Ectodermal cell (in vitro differentiated cells): ENCODE measurements around the gene SRSF2.
"Not testable (repeated sequence)": the region's sequence is repeated elsewhere in the genome, so short reads cannot be mapped to it uniquely, and the experiment has no call there.

ENCODE experiments used
- H3K27ac ChIP-seq: 2 replicates; pipeline ENCODE4 v1.7.0; 2013; ENCODE audit warnings: mild to moderate bottlenecking, low read depth, low read length; ENCODE audit not compliant: insufficient read depth, poor library complexity, severe bottlenecking
- H3K27me3 ChIP-seq: 2 replicates; pipeline ENCODE4 v1.7.0; 2013; ENCODE audit warnings: mild to moderate bottlenecking, low read length; ENCODE audit not compliant: insufficient read depth, control insufficient read depth, poor library complexity, severe bottlenecking
- H3K36me3 ChIP-seq: one replicate; pipeline ENCODE4 v1.7.0; 2013; ENCODE audit warnings: low read length; ENCODE audit not compliant: control insufficient read depth, insufficient read depth
- H3K4me1 ChIP-seq: one replicate; pipeline ENCODE4 v1.7.0; 2013; ENCODE audit warnings: low read length; ENCODE audit not compliant: control insufficient read depth, insufficient read depth
- H3K4me3 ChIP-seq: 2 replicates; pipeline ENCODE4 v1.7.0; 2013; ENCODE audit warnings: low read depth, low read length, control low read depth; ENCODE audit not compliant: insufficient read depth
- H3K9me3 ChIP-seq: 2 replicates; pipeline ENCODE4 v1.7.0; 2013; ENCODE audit warnings: mild to moderate bottlenecking, low read length, moderate library complexity; ENCODE audit not compliant: control insufficient read depth
- WGBS, 2 experiments: methylation state at CpG; one replicate each; pipeline ENCODE4 v1.1.7; 2013; ENCODE audit warnings: missing lambda C conversion rate in 2 of 2; 5-methylcytosine and 5-hydroxymethylcytosine counted together

The SRSF2 gene

DNA sequence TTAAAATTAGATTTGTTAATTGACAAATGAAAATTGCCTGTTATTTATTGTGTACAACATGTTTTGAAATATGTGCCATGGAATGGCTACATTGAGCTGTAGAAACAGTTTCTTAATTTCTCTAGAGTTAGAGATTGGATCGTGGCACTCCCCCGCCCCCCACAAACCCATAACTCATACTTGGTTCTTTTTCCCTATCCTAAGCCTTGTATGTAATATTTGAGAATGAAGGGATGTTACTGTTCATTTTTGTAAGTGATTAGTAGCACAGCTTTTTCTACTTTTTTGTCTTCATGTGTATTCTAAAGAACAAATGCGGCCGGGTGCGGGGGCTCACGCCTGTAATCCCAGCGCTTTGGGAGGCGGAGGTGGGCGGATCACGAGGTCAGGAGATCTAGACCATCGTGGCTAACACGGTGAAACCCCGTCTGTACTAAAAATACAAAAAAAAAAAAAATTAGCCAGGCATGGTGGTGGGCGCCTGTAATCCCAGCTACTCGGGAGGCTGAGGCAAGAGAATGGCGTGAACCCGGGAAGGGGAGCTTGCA is 2.5 kb upstream of the SRSF2 start:
- not testable (repeated sequence) for H3K27me3 ChIP-seq, H3K4me1 ChIP-seq, H3K36me3 ChIP-seq, H3K27ac ChIP-seq, H3K9me3 ChIP-seq, H3K4me3 ChIP-seq
- WGBS, 2 experiments = 91 to 93% methylated on average over 15 to 17 of the region's 17 CpGs

DNA sequence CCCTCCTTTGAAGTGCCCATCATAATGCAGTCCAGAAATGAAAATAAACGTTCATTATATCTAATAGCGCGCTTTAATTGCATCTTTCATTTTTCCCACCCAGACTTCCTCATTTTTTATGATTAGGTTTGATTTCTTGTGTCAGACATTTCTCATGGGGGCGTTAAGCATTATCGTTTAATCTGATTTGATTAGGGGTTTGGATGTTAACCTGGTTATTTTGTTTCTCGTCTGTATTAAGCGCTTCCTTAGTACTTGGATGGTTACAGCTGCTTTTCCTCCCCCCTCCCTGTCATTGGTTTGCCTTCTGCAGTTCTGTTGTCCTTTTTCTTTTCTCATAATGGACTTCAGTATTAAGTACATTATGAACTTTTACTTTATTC is 1.3 kb upstream of the SRSF2 start:
- Histone ChIP-seq H3K9me3 (no peaks in the 10 kb centered on the region), H3K4me3 (peak overlapping the region; percentile 98), H3K27ac (peak overlapping the region; percentile 99), H3K4me1 (peaks cover 19% of the 10 kb centered on the region), H3K36me3 (peaks cover 13% of the 10 kb centered on the region), H3K27me3 (no peaks in the 10 kb centered on the region)
- 25 to 41% methylated on average over 4 to 7 of the region's 7 CpGs for WGBS, 2 experiments

DNA sequence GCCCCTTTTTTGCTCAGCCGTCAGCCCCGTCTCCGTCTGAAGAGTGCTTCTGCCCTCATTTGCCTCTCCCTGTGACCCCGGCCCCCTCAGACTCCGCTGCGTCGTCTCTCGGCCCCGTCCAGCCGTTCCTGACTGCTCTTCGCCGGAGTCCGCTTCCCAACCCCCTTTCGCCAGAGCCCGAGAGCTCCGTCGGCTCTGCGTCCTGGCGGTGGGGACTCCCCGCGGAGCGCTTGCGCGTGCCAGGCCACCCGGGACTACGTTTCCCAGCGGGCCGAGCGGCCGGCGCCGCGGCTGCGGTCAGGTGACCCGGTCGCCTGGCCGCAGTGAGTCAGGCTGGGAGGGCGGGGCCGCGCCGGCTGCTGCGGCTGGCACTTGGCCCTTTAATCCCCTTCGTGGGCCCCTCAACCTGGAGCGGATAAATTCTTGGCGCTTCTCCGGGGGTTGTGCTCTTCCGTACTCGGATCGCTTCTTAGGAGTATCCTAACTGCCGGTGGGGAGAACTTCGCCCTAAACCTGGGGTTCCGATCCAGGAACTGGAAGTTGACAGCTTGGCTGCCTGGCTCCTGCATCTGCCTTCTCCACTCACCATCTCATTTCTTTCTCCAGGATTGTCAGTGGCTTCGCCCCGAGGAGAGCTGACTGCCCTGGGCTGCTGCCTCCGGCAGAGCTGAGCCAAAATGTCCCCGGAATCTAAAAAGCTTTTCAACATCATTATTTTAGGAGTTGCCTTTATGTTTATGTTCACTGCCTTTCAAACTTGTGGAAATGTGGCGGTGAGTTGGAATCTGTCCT is 741 bp upstream of the SRSF2 start, which contains the start of gene MFSD11:
MFSD11 (plus strand) TSS at position 444 of the 792 bp plus-strand sequence; CDS start at position 678, 234 bp downstream.
- no peaks in the 10 kb centered on the region for H3K27me3 ChIP-seq
- 0 to 1% methylated on average over 56 to 57 of the region's 57 CpGs for WGBS, 2 experiments

DNA sequence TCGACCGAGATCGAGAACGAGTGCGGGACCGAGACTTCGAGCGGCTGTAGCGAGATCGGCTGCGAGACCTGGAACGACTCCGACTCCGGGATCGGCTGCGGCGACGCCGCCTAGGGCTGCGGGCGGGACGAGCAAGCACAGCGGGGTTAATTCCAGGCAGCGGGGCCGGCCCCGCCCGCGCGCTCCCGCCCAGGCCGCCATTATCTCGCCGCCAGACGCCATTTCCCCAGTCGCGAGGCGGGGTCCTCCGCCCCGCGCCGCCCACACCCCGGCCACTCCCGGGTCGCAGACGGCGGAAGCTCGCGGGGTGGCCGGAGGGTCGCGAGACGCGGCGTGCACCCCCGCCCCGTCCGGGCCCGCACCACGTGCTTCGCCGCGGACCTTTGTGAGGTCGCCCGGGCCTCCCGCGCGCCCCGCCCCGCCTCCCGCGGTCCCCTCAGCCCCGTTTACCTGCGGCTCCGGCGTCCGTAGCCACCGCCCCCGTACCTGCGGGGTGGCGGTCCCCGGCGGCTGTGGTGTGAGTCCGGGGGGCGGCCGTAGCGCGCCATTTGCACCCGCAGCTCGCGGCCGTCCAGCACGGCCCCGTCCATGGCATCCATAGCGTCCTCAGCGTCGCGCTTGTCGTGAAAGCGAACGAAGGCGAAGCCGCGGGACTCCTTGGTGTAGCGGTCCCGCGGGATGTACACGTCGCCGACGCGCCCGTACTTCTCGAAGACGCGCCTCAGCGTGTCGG is 616 bp downstream of the SRSF2 start:
- Histone ChIP-seq H3K4me3 (peak overlapping the region; percentile 98), H3K27ac (peak overlapping the region; percentile 94), H3K9me3 (no peaks in the 10 kb centered on the region), H3K4me1 (peaks cover 21% of the 10 kb centered on the region), H3K36me3 (peaks cover 30% of the 10 kb centered on the region), H3K27me3 (no peaks in the 10 kb centered on the region)
- WGBS, 2 experiments = 0 to 1% methylated on average over 117 of the region's 117 CpGs

More for the DNA sequence above, 741 bp upstream of the SRSF2 start, which contains the start of gene MFSD11:
- Histone ChIP-seq H3K4me1 (peaks cover 21% of the 10 kb centered on the region), H3K27ac (peak within 1 kb of the TSS; percentile 99), H3K9me3 (no peaks in the 10 kb centered on the region), H3K36me3 (peaks cover 19% of the 10 kb centered on the region), H3K4me3 (peak within 1 kb of the TSS; percentile 98)

DNA sequence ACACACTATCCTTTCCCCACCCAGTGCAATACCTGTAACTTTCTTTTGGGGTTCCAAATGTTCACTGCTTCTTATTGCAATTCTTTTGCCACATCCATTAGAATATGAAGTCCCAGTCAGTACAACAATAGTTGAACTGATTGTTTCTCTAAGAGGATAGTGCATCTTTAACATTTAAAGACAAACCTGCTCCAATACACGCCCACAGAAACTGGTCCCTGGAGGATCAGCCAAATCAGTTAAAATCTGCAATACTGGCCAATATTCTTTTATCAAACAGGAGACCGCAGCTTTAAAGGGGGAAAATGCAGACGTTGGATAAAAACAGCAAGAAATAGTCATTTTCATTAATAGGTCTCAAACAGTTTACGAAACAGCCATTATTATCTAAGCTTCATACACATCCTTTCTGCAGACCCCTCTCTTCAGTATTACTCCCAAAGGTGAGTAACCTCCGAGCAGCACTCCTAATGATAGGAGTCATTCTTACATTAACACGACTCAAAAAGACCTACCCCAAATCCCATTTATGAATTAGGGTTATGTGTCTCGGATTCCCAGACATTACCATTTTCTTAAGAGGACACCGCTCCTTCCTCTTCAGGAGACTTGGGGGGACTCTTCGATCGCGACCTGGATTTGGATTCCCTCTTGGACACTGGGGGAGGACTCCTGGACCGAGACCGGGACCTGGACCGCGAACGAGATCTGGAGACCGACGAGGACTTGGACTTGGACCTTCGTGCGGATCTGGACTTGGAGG is 1.4 kb downstream of the SRSF2 start:
- no peaks in the 10 kb centered on the region for H3K27me3 ChIP-seq
- H3K36me3 ChIP-seq = peaks cover 34% of the 10 kb centered on the region
- peak overlapping the region; percentile 98 for H3K4me3 ChIP-seq
- H3K4me1 ChIP-seq = peaks cover 21% of the 10 kb centered on the region
- no peaks in the 10 kb centered on the region for H3K9me3 ChIP-seq
- H3K27ac ChIP-seq = peak overlapping the region; percentile 94
- 1% methylated on average over 20 of the region's 20 CpGs for WGBS, 2 experiments

DNA sequence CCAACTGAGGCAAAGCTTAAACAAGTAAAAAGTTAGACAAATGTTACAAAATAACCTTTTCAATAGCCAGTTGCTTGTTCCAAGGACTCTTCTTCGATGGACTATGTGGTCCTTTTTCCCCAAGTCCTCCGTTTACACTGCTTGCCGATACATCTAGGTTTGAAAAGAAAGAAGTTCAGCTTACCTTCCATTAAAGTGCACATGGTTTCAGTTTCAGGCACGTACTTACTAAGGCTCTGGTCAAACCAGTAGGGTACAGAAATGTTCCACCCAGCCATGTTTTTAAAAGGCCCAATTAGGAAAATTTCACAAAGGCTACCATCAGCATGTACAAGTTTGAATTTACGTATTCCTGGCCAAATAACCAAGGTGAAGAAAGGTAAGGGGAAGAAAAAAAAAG is 2.1 kb downstream of the SRSF2 start:
- Histone ChIP-seq H3K9me3 (no peaks in the 10 kb centered on the region), H3K36me3 (peaks cover 34% of the 10 kb centered on the region), H3K27me3 (no peaks in the 10 kb centered on the region), H3K27ac (no peak overlapping the region), H3K4me3 (peak overlapping the region; percentile 98), H3K4me1 (peaks cover 21% of the 10 kb centered on the region)
- WGBS, 2 experiments = 30 to 53% methylated on average over 4 to 5 of the region's 5 CpGs

DNA sequence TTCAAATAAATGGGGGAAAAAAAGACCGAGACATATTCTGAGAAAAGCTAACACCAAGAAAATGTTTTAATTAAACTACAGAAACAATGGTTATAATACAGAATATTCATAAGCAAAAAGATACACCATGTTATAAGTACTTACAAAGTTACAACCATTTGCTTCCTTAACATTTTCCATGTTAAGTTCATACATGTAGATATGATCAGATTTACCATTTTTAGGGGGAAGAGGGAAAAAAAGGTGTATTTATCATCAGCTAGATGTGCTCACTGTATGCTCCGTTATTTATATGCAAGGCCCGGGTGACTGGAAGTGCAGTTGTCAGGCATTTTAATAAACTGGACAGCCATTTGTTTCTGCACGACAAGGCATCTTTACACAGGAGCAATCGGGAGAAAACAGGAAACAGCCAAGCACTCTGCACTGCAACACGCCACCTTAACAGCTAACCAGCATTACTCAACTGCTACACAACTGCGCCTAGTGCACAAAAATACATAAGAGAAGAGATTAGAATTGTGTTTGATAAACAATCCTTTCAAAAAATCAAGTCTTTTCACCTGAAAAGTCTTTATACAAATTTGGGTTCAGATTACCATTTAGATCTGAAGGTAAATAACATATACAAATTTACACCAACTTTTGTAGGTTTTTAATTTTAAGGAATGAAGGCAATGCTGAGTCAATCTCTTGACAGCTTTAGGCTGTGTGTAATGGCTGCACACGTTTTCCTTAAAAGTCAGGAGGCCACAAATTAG is 2.9 kb downstream of the SRSF2 start:
- Histone ChIP-seq H3K4me1 (peaks cover 21% of the 10 kb centered on the region), H3K4me3 (peak overlapping the region; percentile 98), H3K27me3 (no peaks in the 10 kb centered on the region), H3K27ac (no peak overlapping the region), H3K36me3 (peaks cover 34% of the 10 kb centered on the region), H3K9me3 (no peaks in the 10 kb centered on the region)
- WGBS, 2 experiments = 79 to 80% methylated on average over 5 to 7 of the region's 8 CpGs

DNA sequence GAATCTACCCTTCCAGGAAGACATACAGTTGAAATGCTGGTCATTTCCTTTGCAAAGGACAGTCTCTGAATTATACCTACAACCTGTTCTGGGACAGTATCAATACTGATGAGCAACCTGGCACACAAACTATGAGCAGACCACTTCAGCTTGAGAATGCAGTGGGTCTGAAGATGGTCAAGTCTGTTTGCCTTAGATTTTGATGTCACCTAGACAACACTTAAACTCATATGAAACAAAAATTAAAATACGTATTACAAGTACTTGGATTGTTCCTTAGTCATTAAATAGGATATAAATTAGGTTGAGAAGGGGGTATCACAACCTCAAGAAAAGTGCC is 3.5 kb downstream of the SRSF2 start:
- H3K4me3 ChIP-seq = no peak overlapping the region

DNA sequence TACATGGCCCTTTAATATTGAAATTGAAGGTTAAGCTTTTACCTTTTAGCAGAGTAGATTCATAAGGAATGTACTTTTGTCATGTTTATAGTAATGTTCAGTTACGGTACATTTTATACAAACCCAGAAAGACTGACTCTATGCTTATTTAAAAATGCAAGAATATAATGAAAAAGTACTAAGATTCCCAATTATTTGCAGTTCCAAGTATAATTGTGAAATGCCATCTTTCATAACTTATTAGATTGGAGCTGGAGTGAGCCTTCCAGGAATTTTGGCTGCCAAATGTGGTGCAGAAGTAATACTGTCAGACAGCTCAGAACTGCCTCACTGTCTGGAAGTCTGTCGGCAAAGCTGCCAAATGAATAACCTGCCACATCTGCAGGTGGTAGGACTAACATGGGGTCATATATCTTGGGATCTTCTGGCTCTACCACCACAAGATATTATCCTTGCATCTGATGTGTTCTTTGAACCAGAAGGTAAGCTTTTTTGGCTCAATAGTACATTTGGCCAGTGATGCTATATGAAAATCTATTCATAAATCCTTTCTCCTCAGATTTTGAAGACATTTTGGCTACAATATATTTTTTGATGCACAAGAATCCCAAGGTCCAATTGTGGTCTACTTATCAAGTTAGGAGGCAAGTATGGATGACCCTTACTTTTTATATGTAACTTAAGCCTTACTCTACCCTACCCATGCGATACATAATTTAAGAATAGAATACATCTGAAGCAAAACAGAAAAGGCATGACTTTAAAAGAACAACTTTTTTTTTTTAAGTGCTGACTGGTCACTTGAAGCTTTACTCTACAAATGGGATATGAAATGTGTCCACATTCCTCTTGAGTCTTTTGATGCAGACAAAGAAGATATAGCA is 4.2 kb downstream of the SRSF2 start:
- Histone ChIP-seq H3K4me3 (no peak overlapping the region), H3K9me3 (no peaks in the 10 kb centered on the region), H3K27me3 (no peaks in the 10 kb centered on the region), H3K27ac (no peak overlapping the region), H3K4me1 (peaks cover 16% of the 10 kb centered on the region), H3K36me3 (peaks cover 34% of the 10 kb centered on the region)
- WGBS, 2 experiments = 96 to 98% methylated on average over 2 of the region's 3 CpGs

More for the DNA sequence above, 3.5 kb downstream of the SRSF2 start:
- H3K36me3 ChIP-seq = peaks cover 34% of the 10 kb centered on the region
- H3K9me3 ChIP-seq = no peaks in the 10 kb centered on the region
- H3K4me1 ChIP-seq = peaks cover 16% of the 10 kb centered on the region
- 100% methylated on average over 1 of the region's 1 CpG; no CpG with 5 or more reads in 1 of the 2 experiments for WGBS, 2 experiments
- H3K27me3 ChIP-seq = no peaks in the 10 kb centered on the region
- H3K27ac ChIP-seq = no peak overlapping the region
